Thyroid gland (tissue), 4 donors: ENCODE data around the gene MYO18B. TPM values are rescaled to one million over a fixed set of nuclear protein-coding genes. Genes with fewer than 3 reads are reported as not detected.

ENCODE experiments used
- DNase-seq, 2 donors: peaks; one replicate each; pipeline ENCODE4 v3.0.0-alpha.2; 2019
- H3K27ac ChIP-seq, 3 donors: fragments of 200-600 bp; sonication (generic); 1 replicate in 2 of 3; 2 replicates in 1 of 3; pipeline ENCODE4 v1.5.1; 2016 to 2019; ENCODE audit warnings: mild to moderate bottlenecking in 1 of 3, moderate library complexity in 1 of 3
- H3K27me3 ChIP-seq: fragments of 200-600 bp; sonication (generic); one replicate; pipeline ENCODE4 v1.5.1; 2019
- H3K36me3 ChIP-seq, 2 donors: fragments of 200-600 bp; sonication (generic); one replicate each; pipeline ENCODE4 v1.5.1; 2016 to 2019
- H3K4me1 ChIP-seq, 2 donors: fragments of 200-600 bp; sonication (generic); one replicate each; pipeline ENCODE4 v1.5.1; 2017 to 2019
- H3K4me3 ChIP-seq, 3 donors: fragments of 200-600 bp; sonication (generic); replicated peaks in 1 of 3; 1 replicate in 2 of 3; 2 replicates in 1 of 3; pipeline ENCODE4 v1.5.1; 2016; ENCODE audit warnings: mild to moderate bottlenecking in 1 of 3
- H3K9me3 ChIP-seq: fragments of 200-600 bp; sonication (generic); one replicate; pipeline ENCODE4 v1.5.1; 2017
- POLR2A ChIP-seq, 2 donors: fragments of 450-650 bp; IDR thresholded peaks; one replicate each; pipeline ENCODE4 v1.6.1; 2017; ENCODE audit warnings: antibody characterized with exemption in 2 of 2, mild to moderate bottlenecking in 2 of 2, moderate library complexity in 1 of 2
- WGBS, 2 donors: methylation state at CpG; one replicate each; pipeline ENCODE4 v1.1.5; 2017; 5-methylcytosine and 5-hydroxymethylcytosine counted together
- intact Hi-C: fragments of 100-400 bp; cut with DNase I; formaldehyde crosslinking; loops from one replicate; pipeline ENCODE4 v1.15.1; 2023
- total RNA-seq, 4 donors: library from RNA; depleted of rRNA; stranded (reverse); fragments of >200 nt; gene quantifications; one replicate each; pipeline ENCODE4 v1.2.3, GENCODE V29; 2016
- TF ChIP-seq, protein P1 (sequence below), 6 experiments: fragments of 200-600 bp in 3 of 6; fragments of 450-650 bp in 3 of 6; sonication (generic) in 3 of 6; IDR thresholded peaks; one replicate each; pipeline ENCODE4 v1.5.1; 2016 to 2019; ENCODE audit warnings: antibody characterized with exemption in 6 of 6, mild to moderate bottlenecking in 2 of 6, inconsistent platforms in 1 of 6, moderate library complexity in 1 of 6

Gene MYO18B
- total RNA-seq, 4 donors from 2014 or later = 0.33 TPM; not detected in 3

- DNase-seq = no peak
- 74 to 79% methylated on average over 9 to 12 of the region's 12 CpGs for whole genome bisulfite sequencing, 2 donors
- Histone ChIP-seq H3K4me3 (no peak overlapping the region), H3K36me3 (no peaks in the 10 kb centered on the region), H3K4me1 (no peaks in the 10 kb centered on the region), H3K27ac (no peak overlapping the region), H3K9me3 (no peaks in the 10 kb centered on the region), H3K27me3 (no peaks in the 10 kb centered on the region)
- intact Hi-C loops = no loop called here
- TF ChIP-seq, protein P1, sequence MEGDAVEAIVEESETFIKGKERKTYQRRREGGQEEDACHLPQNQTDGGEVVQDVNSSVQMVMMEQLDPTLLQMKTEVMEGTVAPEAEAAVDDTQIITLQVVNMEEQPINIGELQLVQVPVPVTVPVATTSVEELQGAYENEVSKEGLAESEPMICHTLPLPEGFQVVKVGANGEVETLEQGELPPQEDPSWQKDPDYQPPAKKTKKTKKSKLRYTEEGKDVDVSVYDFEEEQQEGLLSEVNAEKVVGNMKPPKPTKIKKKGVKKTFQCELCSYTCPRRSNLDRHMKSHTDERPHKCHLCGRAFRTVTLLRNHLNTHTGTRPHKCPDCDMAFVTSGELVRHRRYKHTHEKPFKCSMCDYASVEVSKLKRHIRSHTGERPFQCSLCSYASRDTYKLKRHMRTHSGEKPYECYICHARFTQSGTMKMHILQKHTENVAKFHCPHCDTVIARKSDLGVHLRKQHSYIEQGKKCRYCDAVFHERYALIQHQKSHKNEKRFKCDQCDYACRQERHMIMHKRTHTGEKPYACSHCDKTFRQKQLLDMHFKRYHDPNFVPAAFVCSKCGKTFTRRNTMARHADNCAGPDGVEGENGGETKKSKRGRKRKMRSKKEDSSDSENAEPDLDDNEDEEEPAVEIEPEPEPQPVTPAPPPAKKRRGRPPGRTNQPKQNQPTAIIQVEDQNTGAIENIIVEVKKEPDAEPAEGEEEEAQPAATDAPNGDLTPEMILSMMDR (IDR thresholded peaks at IDR 0.05) = no peak
Observed at GRCh38 chr22:25992331-25992730, 250.3 kb downstream of the MYO18B start.

DNA sequence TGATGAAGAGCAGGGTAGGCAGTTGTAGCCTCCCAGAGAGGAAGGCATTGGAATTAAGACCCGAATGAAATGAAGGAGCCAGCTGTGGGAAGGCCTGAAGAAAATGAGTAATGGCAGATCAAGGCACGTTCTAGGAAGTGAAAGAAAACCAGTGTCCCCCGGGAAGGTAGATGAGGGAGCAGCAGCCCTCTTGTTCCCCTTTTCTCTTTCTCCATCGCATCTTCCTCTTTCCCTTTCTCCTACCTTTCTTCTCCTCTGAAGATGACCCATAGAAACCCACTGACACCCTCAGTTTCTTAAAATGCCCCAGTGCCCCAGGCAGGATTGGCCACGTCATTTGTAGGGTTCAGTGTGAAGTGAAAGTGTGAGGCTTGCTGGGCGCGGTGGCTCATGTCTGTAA lies 254.7 kb downstream of the MYO18B start:
- 86% methylated on average over 7 of the region's 7 CpGs for WGBS, 2 donors
- H3K36me3 ChIP-seq = no peaks in the 10 kb centered on the region

GRCh38 chr22:25997886-25998775 lies 256.1 kb downstream of the MYO18B start:
- H3K9me3 ChIP-seq = no peaks in the 10 kb centered on the region
- no peak for TF ChIP-seq POLR2A (IDR thresholded peaks at IDR 0.05)
- TF ChIP-seq, protein P1 (IDR thresholded peaks at IDR 0.05) = no peak
- no peaks in the 10 kb centered on the region for H3K36me3 ChIP-seq
- H3K4me1 ChIP-seq = no peaks in the 10 kb centered on the region
- no peaks in the 10 kb centered on the region for H3K27me3 ChIP-seq
- intact Hi-C loops = no loop called here
- no peak for DNase-seq
- no peak overlapping the region for H3K27ac ChIP-seq
- H3K4me3 ChIP-seq = no peak overlapping the region
- WGBS, 2 donors = 51 to 57% methylated on average over 11 of the region's 11 CpGs

More for the DNA sequence above, 254.7 kb downstream of the MYO18B start:
- DNase-seq = no peak
- no peaks in the 10 kb centered on the region for H3K27me3 ChIP-seq
- H3K4me1 ChIP-seq = no peaks in the 10 kb centered on the region
- TF ChIP-seq, protein P1 (IDR thresholded peaks at IDR 0.05) = no peak
- no peak overlapping the region for H3K4me3 ChIP-seq
- H3K9me3 ChIP-seq = no peaks in the 10 kb centered on the region
- H3K27ac ChIP-seq = no peak overlapping the region
- intact Hi-C loops = no loop called here

DNA sequence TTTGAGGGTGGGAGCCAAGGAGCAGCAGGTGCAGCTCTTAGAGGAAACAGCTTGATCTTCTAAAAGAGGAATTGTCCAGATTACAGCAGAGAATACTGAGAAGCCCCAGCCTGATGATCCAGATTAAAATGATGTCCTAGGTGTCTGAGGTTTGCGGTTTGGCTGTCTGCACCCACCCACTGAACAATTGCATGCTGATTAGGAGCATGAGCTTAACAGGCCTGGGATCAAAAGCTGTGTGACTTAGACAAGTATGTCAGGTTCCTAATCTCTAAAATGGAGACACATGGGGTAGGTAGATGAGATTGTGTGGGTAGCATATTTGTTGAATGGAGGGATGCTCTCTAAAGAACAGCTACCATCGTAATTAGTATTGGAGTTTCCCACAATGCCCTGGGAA lies 260.5 kb downstream of the MYO18B start:
- Histone ChIP-seq H3K4me3 (no peak overlapping the region), H3K9me3 (no peaks in the 10 kb centered on the region), H3K4me1 (no peaks in the 10 kb centered on the region), H3K27me3 (no peaks in the 10 kb centered on the region), H3K27ac (no peak overlapping the region), H3K36me3 (no peaks in the 10 kb centered on the region)
- WGBS, 2 donors = 46 to 74% methylated on average over 2 of the region's 2 CpGs
- no peak for DNase-seq
- intact Hi-C loops = no loop called here
- no peak for TF ChIP-seq POLR2A (IDR thresholded peaks at IDR 0.05)
- TF ChIP-seq, protein P1 (IDR thresholded peaks at IDR 0.05) = no peak

- H3K4me3 ChIP-seq = no peak overlapping the region
- no peaks in the 10 kb centered on the region for H3K4me1 ChIP-seq
- H3K27ac ChIP-seq = no peak overlapping the region
- H3K27me3 ChIP-seq = no peaks in the 10 kb centered on the region
- intact Hi-C loops = no loop called here
- TF ChIP-seq, protein P1 (IDR thresholded peaks at IDR 0.05) = no peak
- TF ChIP-seq POLR2A (IDR thresholded peaks at IDR 0.05) = no peak
- no peaks in the 10 kb centered on the region for H3K36me3 ChIP-seq
- H3K9me3 ChIP-seq = no peaks in the 10 kb centered on the region
- WGBS, 2 donors = 82 to 88% methylated on average over 4 of the region's 4 CpGs
- DNase-seq = no peak
Observed at GRCh38 chr22:26004477-26004876, 262.5 kb downstream of the MYO18B start.
